ENCODE data around the gene SCYL1.

- TF ChIP-seq POLR2AphosphoS5 (IDR thresholded peaks at IDR 0.05; ENCODE audit: low read depth, low read length) (no peak), POLR2A (IDR thresholded peaks at IDR 0.05; ENCODE audit: low read depth, low read length) (no peak)
These were observed 14.2 kb downstream of the SCYL1 start for GRCh38 chr11:65538915-65539743.
